Measurements from ENCODE around the gene XPO1.
"Not testable (repeated sequence)": the region's sequence is repeated elsewhere in the genome, so short reads cannot be mapped to it uniquely, and the experiment has no call there.

XPO1 gene

DNA sequence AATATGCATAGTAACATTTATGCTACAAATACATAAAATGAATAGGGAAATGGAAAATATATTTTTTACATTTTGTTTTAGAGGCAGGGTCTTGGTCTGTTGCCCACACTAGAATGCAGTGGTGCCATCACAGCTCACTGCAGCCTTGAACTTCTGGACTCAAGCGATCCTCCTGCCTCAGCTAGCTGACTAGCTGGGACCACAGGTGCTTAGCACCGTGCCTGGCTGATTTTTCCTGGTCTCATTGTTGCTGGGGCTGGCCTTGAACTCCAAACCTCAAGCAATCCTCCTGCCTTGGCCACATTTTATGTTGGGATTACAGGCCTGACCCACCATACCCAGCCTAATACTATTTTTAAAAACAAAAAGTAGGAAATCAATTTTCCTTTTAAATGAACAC lies 33.2 kb downstream of the XPO1 start:
- TF ChIP-seq, protein P1, sequence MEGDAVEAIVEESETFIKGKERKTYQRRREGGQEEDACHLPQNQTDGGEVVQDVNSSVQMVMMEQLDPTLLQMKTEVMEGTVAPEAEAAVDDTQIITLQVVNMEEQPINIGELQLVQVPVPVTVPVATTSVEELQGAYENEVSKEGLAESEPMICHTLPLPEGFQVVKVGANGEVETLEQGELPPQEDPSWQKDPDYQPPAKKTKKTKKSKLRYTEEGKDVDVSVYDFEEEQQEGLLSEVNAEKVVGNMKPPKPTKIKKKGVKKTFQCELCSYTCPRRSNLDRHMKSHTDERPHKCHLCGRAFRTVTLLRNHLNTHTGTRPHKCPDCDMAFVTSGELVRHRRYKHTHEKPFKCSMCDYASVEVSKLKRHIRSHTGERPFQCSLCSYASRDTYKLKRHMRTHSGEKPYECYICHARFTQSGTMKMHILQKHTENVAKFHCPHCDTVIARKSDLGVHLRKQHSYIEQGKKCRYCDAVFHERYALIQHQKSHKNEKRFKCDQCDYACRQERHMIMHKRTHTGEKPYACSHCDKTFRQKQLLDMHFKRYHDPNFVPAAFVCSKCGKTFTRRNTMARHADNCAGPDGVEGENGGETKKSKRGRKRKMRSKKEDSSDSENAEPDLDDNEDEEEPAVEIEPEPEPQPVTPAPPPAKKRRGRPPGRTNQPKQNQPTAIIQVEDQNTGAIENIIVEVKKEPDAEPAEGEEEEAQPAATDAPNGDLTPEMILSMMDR (IDR thresholded peaks at IDR 0.05; ENCODE audit: insufficient read depth, low read depth, low read length, missing control alignments), result no peak
- no peak for DNase-seq (ENCODE audit: low read depth)
- no peak overlapping the region for H3K4me3 ChIP-seq (ENCODE audit: low read length)

DNA sequence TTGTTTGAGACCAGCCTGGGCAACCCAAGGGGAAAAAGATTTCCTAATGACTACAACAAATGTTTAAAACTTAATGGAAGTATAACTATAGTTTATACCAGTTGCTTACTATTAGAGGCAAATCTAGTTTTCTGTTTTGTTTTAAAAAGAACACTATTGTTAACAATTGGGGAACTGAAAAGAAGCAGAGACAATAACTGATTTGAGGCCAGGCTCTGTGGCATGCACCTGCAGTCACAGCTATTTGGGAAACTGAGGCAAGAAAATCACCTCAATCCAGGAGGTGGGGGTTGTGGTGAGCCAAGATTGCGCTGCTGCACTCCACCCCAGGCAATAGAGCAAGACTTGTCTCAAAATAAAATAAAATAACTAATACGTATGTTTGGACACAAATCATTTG lies 39.1 kb downstream of the XPO1 start:
- no peak overlapping the region for H3K4me3 ChIP-seq (ENCODE audit: low read length)
- DNase-seq (ENCODE audit: low read depth), result no peak
- TF ChIP-seq, protein P1 (IDR thresholded peaks at IDR 0.05; ENCODE audit: insufficient read depth, low read depth, low read length, missing control alignments), result no peak

DNA sequence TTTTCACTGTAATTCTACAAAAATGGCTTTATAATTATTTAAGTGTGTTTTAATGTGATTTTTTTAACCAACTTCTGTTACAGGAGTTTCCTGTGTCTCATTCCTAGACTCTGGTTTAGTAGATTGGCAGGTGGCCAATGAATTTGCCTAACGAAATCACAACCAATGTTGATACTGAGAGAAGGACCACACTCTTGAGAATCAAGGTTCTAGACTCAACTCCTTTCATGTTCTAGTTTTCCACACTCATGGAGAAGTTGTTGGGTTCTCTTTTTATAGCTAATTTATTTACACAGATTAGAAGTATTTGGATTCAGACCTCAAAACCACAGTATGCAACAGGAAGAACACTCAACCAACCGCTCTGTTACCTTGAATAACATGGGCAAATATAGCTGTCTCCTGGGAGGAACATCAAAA lies 44.6 kb downstream of the XPO1 start:
- no peak for DNase-seq (ENCODE audit: low read depth)
- TF ChIP-seq, protein P1 (IDR thresholded peaks at IDR 0.05; ENCODE audit: insufficient read depth, low read depth, low read length, missing control alignments), result no peak
- H3K4me3 ChIP-seq (ENCODE audit: low read length), result no peak overlapping the region

DNA sequence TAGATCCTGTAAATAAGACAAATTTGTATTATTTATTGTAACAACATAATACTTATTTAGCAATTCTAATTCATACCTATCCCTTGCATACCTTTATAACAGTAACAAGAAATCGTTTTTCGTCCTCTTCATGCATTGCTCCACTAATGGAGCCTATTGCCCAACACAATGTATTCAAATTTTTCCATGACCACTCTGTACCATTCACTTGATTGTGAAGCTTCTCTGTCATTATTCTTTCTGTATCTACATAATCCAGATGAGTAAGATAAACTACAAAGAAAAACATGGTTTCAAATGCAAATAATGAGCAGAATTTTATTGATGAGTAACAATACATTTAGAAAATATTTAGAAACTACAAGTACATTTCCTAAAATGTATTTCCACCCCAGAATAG lies 45.7 kb downstream of the XPO1 start:
- TF ChIP-seq, protein P1 (IDR thresholded peaks at IDR 0.05; ENCODE audit: insufficient read depth, low read depth, low read length, missing control alignments), result no peak
- no peak for DNase-seq (ENCODE audit: low read depth)
- no peak overlapping the region for H3K4me3 ChIP-seq (ENCODE audit: low read length)

DNA sequence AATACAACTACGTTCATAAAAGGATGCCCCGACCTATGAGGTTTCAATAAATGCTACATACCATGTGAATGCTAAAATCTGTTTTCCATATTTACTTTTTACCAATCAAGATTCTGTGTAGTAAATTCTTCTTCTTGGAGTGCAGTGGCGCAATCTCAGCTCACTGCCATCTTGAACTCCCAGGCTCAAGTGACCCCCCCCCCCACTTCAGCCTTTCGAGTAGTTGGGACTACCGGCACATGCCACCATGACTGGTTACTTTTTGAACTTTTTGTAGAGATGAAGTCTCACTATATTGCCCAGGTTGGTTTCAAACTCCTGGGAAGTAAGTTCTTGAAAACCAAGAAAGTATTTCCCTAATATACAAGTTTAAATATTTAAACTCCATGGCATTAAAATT lies 52.9 kb downstream of the XPO1 start:
- DNase-seq (ENCODE audit: low read depth), result no peak
- TF ChIP-seq, protein P1 (IDR thresholded peaks at IDR 0.05; ENCODE audit: insufficient read depth, low read depth, low read length, missing control alignments), result no peak

DNA sequence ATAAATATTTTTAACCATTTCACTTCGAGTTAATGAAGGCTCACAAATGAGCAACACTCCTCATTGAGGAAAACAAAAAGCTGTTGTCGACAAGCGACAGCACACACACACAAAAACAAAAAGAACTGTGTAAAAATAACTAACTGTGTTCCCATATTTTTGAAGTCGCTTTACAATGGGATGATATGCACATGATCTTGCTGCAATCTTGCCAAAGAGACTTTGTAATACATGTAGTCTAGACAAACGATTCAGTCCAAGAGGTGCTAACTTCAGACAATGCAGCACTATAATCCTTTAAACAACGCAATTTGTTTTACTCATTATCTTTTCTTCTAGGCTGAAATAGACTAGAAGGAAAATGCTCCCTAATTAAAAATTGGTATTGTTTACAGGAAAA lies 60.1 kb downstream of the XPO1 start:
- no peak for DNase-seq (ENCODE audit: low read depth)
- H3K4me3 ChIP-seq (ENCODE audit: low read length), result no peak overlapping the region
- TF ChIP-seq, protein P1 (IDR thresholded peaks at IDR 0.05; ENCODE audit: insufficient read depth, low read depth, low read length, missing control alignments), result no peak

More for the DNA sequence above, 52.9 kb downstream of the XPO1 start:
- no peak overlapping the region for H3K4me3 ChIP-seq (ENCODE audit: low read length)

DNA sequence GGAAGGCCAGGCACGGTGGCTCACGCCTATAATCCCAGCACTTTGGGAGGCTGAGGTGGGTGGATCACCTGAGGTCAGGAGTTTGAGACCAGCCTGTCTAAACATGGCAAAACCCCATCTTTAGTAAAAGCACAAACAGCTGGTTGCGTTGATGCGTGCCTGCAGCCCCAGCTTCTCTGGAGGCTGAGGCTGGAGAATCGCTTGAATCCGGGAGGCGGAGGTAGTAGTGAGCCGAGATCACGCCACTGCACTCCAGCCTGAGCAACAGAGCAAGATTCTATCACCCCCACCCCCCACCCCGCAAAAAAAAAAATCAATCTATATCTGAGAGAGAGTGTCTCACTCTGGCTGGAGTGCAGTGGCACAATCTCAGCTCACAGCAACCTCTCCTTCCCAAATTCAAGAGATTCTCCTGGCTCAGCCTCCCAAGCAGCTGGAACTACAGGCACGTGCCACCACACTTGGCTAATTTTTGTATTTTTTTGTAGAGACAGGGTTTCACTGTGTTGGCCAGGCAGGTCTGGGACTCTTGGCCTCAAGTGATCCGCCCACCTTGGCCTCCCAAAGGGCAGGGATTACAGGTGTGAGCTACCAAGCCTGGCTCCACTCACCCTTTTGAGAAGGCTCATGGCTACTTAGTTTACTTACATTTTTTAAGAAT lies 61.1 kb downstream of the XPO1 start:
- H3K4me3 ChIP-seq (ENCODE audit: low read length); DNase-seq (ENCODE audit: low read depth): not testable (repeated sequence)

All from epithelial cell of esophagus (primary cell).